Ovary (tissue), 9 donors: ENCODE measurements around the gene ATP11C. TPM values are rescaled to one million over a fixed set of nuclear protein-coding genes. Genes with fewer than 3 reads are reported as not detected.

Experiments
- DNase-seq, 5 donors: peaks; one replicate each; pipeline ENCODE4 v3.0.0-alpha.2; 2019 to 2020
- H3K27ac ChIP-seq, 2 donors: fragments of 200-600 bp; one replicate each; pipeline versions ENCODE4 v1.5.1 to v1.8.0; 2019 to 2022
- H3K27me3 ChIP-seq: fragments of 200-600 bp; one replicate; pipeline ENCODE4 v1.8.0; 2022
- H3K36me3 ChIP-seq: fragments of 200-600 bp; sonication (generic); one replicate; pipeline ENCODE4 v1.5.1; 2019
- H3K4me1 ChIP-seq: one replicate; pipeline ENCODE4 v1.8.1; 2013; ENCODE audit warnings: mild to moderate bottlenecking, moderate library complexity; ENCODE audit not compliant: insufficient read depth
- H3K4me3 ChIP-seq: fragments of 200-600 bp; sonication (generic); one replicate; pipeline ENCODE4 v1.5.1; 2017
- H3K9me3 ChIP-seq, 2 donors: fragments of 200-600 bp in 1 of 2; sonication (generic) in 1 of 2; one replicate each; pipeline versions ENCODE4 v1.5.1 to v1.8.1; 2013 to 2019; ENCODE audit warnings: mild to moderate bottlenecking in 1 of 2, moderate library complexity in 1 of 2
- CTCF ChIP-seq, 3 donors: fragments of 450-650 bp in 2 of 3; fragments of 200-600 bp in 1 of 3; IDR thresholded peaks; one replicate each; pipeline versions ENCODE4 v1.5.1 to v1.8.0; 2016 to 2022; ENCODE audit warnings: antibody characterized with exemption in 3 of 3, mild to moderate bottlenecking in 1 of 3
- EP300 ChIP-seq: sonication (generic); formaldehyde crosslinking; IDR thresholded peaks from one replicate; pipeline ENCODE4 v1.6.1; 2017; ENCODE audit warnings: antibody characterized with exemption
- POLR2A ChIP-seq: fragments of 450-650 bp; IDR thresholded peaks from one replicate; pipeline ENCODE4 v1.6.1; 2017; ENCODE audit warnings: antibody characterized with exemption, mild to moderate bottlenecking, moderate library complexity
- WGBS, 3 donors: extraction: QIAGEN DNeasy Blood & Tissue Kit in 1 of 3; methylation state at CpG; one replicate each; pipeline versions ENCODE4 v1.1.5 to v1.1.7; 2013 to 2017; 5-methylcytosine and 5-hydroxymethylcytosine counted together
- intact Hi-C, 4 donors: fragments of 100-400 bp; cut with DNase I; formaldehyde crosslinking; loops; one replicate each; pipeline versions ENCODE4 v1.11.0 to v1.15.1; 2022 to 2023
- polyA plus RNA-seq, 2 donors: library from polyadenylated mRNA; stranded (reverse); fragments of 200-250 nt in 1 of 2; fragments of 350-450 nt in 1 of 2; fragmentation: Illumina TruSeq in 1 of 2; extraction: RNeasy Lipid Tissue Mini Kit (QIAGEN cat#74804) in 1 of 2; gene quantifications; one replicate each; pipeline ENCODE4 v1.2.3, GENCODE V29; 2013 to 2014
- total RNA-seq, 7 donors: library from RNA; depleted of rRNA in 2 of 7; stranded (reverse); fragments of >200 nt in 2 of 7; fragmentation: NEBNext Ultra II Directional in 3 of 7; extraction: Animal tissue kit (Norgen Biotek cat#: 25700) in 3 of 7; gene quantifications; one replicate each; pipeline versions ENCODE4 v1.1.0 to v1.2.4, GENCODE V29; 2016 to 2023
- donor health status: DM: no; HTN: no; CAD: no; lungs with moderate emphysema.
- donor health status: DM: no; HTN: no; CAD: no.
- donor health status: Bipolar disorder and iron deficiency.
- donor health status: DM: yes; HTN: yes; CAD: no.
- donor health status: DM: no; HTN: no; CAD: no.
- donor health status: DM: yes; HTN: yes; CAD: no.

Gene ATP11C
- total and polyA plus RNA-seq, 9 donors: 13.0 to 34.7 (median 22.9) TPM

DNA sequence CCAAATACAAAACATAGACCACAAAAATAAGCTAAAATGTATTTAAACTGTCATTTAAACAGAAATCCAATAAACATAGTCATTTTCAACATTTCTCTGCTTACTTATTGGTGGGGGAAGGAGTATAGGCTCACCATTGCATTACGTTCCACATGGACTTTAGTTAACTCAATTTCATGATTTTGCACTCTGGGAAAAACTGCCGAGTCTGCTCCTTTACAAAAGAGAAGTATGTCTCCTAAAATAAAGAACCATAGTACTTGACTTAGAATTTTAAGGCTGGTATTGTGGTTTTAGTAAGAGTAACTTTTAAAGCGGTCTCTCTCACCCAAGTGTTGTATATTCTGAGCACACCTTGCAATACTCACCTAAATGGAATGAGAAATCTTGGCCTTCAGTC, 149.8 kb downstream of the ATP11C start:
- intact Hi-C loops: no loop called here
- no peak for DNase-seq
- no peaks in the 10 kb centered on the region for H3K9me3 ChIP-seq
- no peaks in the 10 kb centered on the region for H3K4me1 ChIP-seq
- no peak overlapping the region for H3K27ac ChIP-seq
- TF ChIP-seq EP300 (no peak), POLR2A (no peak), CTCF (IDR thresholded peaks at IDR 0.05) (no peak)
- no peaks in the 10 kb centered on the region for H3K27me3 ChIP-seq
- H3K36me3 ChIP-seq: no peaks in the 10 kb centered on the region
- 75 to 77% (median 76%) methylated on average over 3 of the region's 3 CpGs for WGBS, 3 donors
- no peak overlapping the region for H3K4me3 ChIP-seq

GRCh38 chrX:139776599-139776998, 156.3 kb downstream of the ATP11C start:
- Histone ChIP-seq H3K9me3 (no peaks in the 10 kb centered on the region), H3K4me3 (no peak overlapping the region), H3K4me1 (no peaks in the 10 kb centered on the region), H3K36me3 (no peaks in the 10 kb centered on the region), H3K27ac (no peak overlapping the region), H3K27me3 (no peaks in the 10 kb centered on the region)
- WGBS, 3 donors: 75 to 91% (median 87%) methylated on average over 3 of the region's 3 CpGs
- TF ChIP-seq POLR2A (no peak), EP300 (no peak), CTCF (IDR thresholded peaks at IDR 0.05) (no peak)
- intact Hi-C loops: no loop called here
- DNase-seq: no peak

DNA sequence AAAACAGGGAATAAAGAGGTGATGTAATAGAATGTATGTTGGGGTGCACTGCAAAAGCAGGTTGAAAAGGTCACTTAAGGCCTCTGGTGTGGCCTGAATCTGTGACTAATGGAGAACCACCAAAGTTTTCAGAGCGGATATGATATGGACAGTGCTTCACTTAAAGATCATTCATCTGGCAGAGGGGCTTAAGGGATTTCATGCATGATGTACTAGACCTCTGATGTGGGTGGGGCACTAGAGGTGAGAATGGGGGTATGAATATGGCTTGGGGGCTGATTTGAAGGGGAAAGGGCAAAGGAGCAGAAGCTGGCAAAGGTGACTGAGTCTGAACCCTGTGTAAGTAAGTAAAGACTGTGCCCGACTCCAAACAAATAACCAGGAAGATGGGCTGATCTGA, 162.5 kb downstream of the ATP11C start:
- Histone ChIP-seq H3K4me3 (no peak overlapping the region), H3K36me3 (no peaks in the 10 kb centered on the region), H3K27ac (no peak overlapping the region), H3K4me1 (no peaks in the 10 kb centered on the region), H3K9me3 (no peaks in the 10 kb centered on the region), H3K27me3 (no peaks in the 10 kb centered on the region)
- WGBS, 3 donors: 90 to 95% (median 95%) methylated on average over 2 of the region's 2 CpGs
- intact Hi-C loops: no loop called here
- DNase-seq: no peak
- TF ChIP-seq POLR2A (no peak), CTCF (IDR thresholded peaks at IDR 0.05) (no peak), EP300 (no peak)

GRCh38 chrX:139766545-139766983, 166.3 kb downstream of the ATP11C start:
- no peaks in the 10 kb centered on the region for H3K9me3 ChIP-seq
- no peaks in the 10 kb centered on the region for H3K27me3 ChIP-seq
- 92 to 97% (median 93%) methylated on average over 5 of the region's 5 CpGs for WGBS, 3 donors
- DNase-seq: no peak
- no peaks in the 10 kb centered on the region for H3K4me1 ChIP-seq
- no peak for TF ChIP-seq EP300
- no peak for TF ChIP-seq CTCF (IDR thresholded peaks at IDR 0.05)
- no peak for TF ChIP-seq POLR2A
- no peak overlapping the region for H3K27ac ChIP-seq
- intact Hi-C loops: no loop called here
- no peak overlapping the region for H3K4me3 ChIP-seq
- no peaks in the 10 kb centered on the region for H3K36me3 ChIP-seq
